Suprapubic skin (tissue), 4 donors: ENCODE results near the gene MEF2C.

Experiments
- EP300 ChIP-seq: sonication (generic); formaldehyde crosslinking; IDR thresholded peaks from one replicate; pipeline ENCODE4 v1.6.1; 2017; ENCODE audit warnings: antibody characterized with exemption
- POLR2A ChIP-seq, 2 donors: fragments of 450-650 bp; IDR thresholded peaks; one replicate each; pipeline ENCODE4 v1.6.1; 2017; ENCODE audit warnings: antibody characterized with exemption in 2 of 2, mild to moderate bottlenecking in 2 of 2, moderate library complexity in 2 of 2
- POLR2AphosphoS5 ChIP-seq, 3 donors: sonication (generic); formaldehyde crosslinking; IDR thresholded peaks; one replicate each; pipeline ENCODE4 v1.6.1; 2017; ENCODE audit warnings: antibody characterized with exemption in 3 of 3
- TF ChIP-seq, protein P1 (sequence below), 2 donors: fragments of 200-600 bp in 1 of 2; fragments of 450-650 bp in 1 of 2; sonication (generic) in 1 of 2; IDR thresholded peaks; one replicate each; pipeline ENCODE4 v1.5.1; 2016 to 2019; ENCODE audit warnings: antibody characterized with exemption in 2 of 2, mild to moderate bottlenecking in 1 of 2, moderate library complexity in 1 of 2

DNA sequence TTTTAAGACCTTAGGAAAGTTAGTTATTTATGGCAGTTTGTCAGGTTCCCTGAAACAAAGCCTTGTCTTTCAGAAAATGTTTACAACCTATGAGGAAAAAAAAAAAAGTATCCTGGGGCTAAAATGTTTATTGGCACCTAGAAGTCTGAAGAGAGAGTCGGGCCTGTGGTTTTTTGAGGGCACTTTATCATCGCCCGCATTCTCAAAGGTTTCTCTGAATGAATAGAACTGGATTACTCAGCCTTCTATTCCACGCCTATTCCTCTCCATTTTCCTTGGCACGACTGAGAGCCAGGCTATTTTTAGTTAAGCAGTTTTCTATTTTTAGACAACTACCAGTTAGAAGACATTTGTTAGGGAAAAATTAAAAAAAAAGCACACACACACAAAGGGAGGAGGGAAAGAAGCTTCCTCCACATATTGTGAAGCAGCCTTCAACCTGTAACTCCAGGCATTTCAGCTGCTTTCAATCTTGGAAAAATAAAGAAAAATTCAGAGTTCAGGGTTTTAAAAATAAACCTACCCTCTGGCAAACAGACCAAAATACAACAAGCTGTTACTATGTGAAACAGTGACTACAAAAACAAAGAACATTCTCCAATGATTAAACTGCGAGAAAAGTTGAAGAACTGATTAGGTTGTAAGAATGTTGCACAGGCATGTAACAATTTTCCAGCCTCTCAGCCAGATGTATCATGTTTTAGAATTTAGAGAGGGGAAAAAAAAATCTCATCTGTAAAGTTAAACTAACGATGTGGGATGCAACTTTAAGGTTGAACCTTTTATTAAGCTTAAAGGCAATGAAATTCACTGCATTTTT lies 97.0 kb downstream of the MEF2C start:
- no peak for TF ChIP-seq POLR2A (IDR thresholded peaks at IDR 0.05)
- TF ChIP-seq, protein P1, sequence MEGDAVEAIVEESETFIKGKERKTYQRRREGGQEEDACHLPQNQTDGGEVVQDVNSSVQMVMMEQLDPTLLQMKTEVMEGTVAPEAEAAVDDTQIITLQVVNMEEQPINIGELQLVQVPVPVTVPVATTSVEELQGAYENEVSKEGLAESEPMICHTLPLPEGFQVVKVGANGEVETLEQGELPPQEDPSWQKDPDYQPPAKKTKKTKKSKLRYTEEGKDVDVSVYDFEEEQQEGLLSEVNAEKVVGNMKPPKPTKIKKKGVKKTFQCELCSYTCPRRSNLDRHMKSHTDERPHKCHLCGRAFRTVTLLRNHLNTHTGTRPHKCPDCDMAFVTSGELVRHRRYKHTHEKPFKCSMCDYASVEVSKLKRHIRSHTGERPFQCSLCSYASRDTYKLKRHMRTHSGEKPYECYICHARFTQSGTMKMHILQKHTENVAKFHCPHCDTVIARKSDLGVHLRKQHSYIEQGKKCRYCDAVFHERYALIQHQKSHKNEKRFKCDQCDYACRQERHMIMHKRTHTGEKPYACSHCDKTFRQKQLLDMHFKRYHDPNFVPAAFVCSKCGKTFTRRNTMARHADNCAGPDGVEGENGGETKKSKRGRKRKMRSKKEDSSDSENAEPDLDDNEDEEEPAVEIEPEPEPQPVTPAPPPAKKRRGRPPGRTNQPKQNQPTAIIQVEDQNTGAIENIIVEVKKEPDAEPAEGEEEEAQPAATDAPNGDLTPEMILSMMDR (IDR thresholded peaks at IDR 0.05), result no peak
- TF ChIP-seq EP300, result no peak
- no peak for TF ChIP-seq POLR2AphosphoS5 (IDR thresholded peaks at IDR 0.05)
